ENCODE results near the gene SASH3.

- TF ChIP-seq SRF (IDR thresholded peaks at IDR 0.05; ENCODE audit: low read depth) (no peak), CTCF (IDR thresholded peaks at IDR 0.05 in 2 of 3, conservative IDR thresholded peaks at IDR 0.05 in 1 of 3; ENCODE audit: borderline replicate concordance in 1 of 3, insufficient read depth in 1 of 3, low read depth in 2 of 3, low read length in 2 of 3) (no peak), REST (IDR thresholded peaks at IDR 0.05; ENCODE audit: low read depth) (no peak), YY1 (IDR thresholded peaks at IDR 0.05; ENCODE audit: extremely low read depth, insufficient replicate concordance, low read depth, low read length) (no peak), EZH2phosphoT487 (IDR thresholded peaks at IDR 0.05; ENCODE audit: borderline replicate concordance) (no peak), POLR2A (IDR thresholded peaks at IDR 0.05; ENCODE audit: borderline replicate concordance, extremely low read depth, insufficient read depth, insufficient read length) (no peak), POLR2AphosphoS5 (IDR thresholded peaks at IDR 0.05; ENCODE audit: low read depth, low read length) (no peak), ZFX (IDR thresholded peaks at IDR 0.05) (no peak), FOSL1 (IDR thresholded peaks at IDR 0.05; ENCODE audit: low read depth) (no peak), ATF3 (IDR thresholded peaks at IDR 0.05) (no peak), EZH2 (IDR thresholded peaks at IDR 0.05) (no peak), RAD21 (IDR thresholded peaks at IDR 0.05; ENCODE audit: low read depth) (no peak), SIN3A (IDR thresholded peaks at IDR 0.05; ENCODE audit: low read depth) (no peak), ZBTB33 (IDR thresholded peaks at IDR 0.05; ENCODE audit: extremely low read depth, insufficient replicate concordance, low read length) (no peak)
Measured at GRCh38 chrX:129771266-129771995, 8.3 kb upstream of the SASH3 start.

Measured in HCT116 (cell line).